GM23338 (cell line): ENCODE measurements around the gene PEX10. TPM values are rescaled to one million over a fixed set of nuclear protein-coding genes. Genes with fewer than 3 reads are reported as not detected.

Experiments
- ATAC-seq: fragments of 200-7000 bp; cut with Tn5 transposase; 3 replicates; pipeline ENCODE4 v1.9.1; 2020
- DNase-seq: peaks from one replicate; pipeline ENCODE4 v3.0.0-alpha.2; 2015; ENCODE audit warnings: low spot score
- H2AFZ ChIP-seq: fragments of 200-600 bp; sonication (generic); 2 replicates; pipeline ENCODE4 v1.8.0; 2016; ENCODE audit warnings: antibody characterized with exemption, mild to moderate bottlenecking, moderate library complexity
- H3F3A ChIP-seq: fragments of 200-600 bp; sonication (generic); replicated peaks from 2 replicates; pipeline ENCODE4 v1.8.0; 2017; ENCODE audit warnings: antibody characterized with exemption, mixed run types, low read depth
- H3K27ac ChIP-seq: fragments of 200-600 bp; sonication (generic); 2 replicates; pipeline ENCODE4 v1.6.1; 2016; ENCODE audit warnings: low read depth
- H3K27me3 ChIP-seq: fragments of 200-600 bp; sonication (generic); 2 replicates; pipeline ENCODE4 v1.8.0; 2016; ENCODE audit warnings: mild to moderate bottlenecking, mixed run types, moderate library complexity; ENCODE audit not compliant: insufficient read depth
- H3K36me3 ChIP-seq: fragments of 200-600 bp; sonication (generic); 2 replicates; pipeline ENCODE4 v1.8.0; 2016; ENCODE audit warnings: mild to moderate bottlenecking; ENCODE audit not compliant: insufficient read depth
- H3K4me1 ChIP-seq: fragments of 200-600 bp; sonication (generic); 2 replicates; pipeline ENCODE4 v1.8.0; 2016; ENCODE audit warnings: mild to moderate bottlenecking, moderate library complexity; ENCODE audit not compliant: insufficient read depth
- H3K4me2 ChIP-seq: fragments of 200-600 bp; sonication (generic); 2 replicates; pipeline ENCODE4 v1.7.1; 2017; ENCODE audit warnings: mixed run types
- H3K4me3 ChIP-seq: fragments of 200-600 bp; sonication (generic); 2 replicates; pipeline ENCODE4 v1.6.1; 2016; ENCODE audit warnings: mixed run types
- H3K79me2 ChIP-seq: fragments of 200-600 bp; sonication (generic); replicated peaks from 2 replicates; pipeline ENCODE4 v1.8.0; 2017; ENCODE audit warnings: mild to moderate bottlenecking; ENCODE audit not compliant: insufficient read depth
- H3K9me2 ChIP-seq: fragments of 200-600 bp; sonication (generic); 2 replicates; pipeline ENCODE4 v1.8.0; 2017; ENCODE audit not compliant: insufficient read depth
- H4K20me1 ChIP-seq: fragments of 200-600 bp; sonication (generic); replicated peaks from 2 replicates; pipeline ENCODE4 v1.8.0; 2017; ENCODE audit warnings: mild to moderate bottlenecking; ENCODE audit not compliant: insufficient read depth
- H3K27ac Mint-ChIP-seq: 2 replicates; pipeline ENCODE4 v1.8.0; 2020; ENCODE audit warnings: inconsistent platforms, mild to moderate bottlenecking, moderate library complexity, mixed read lengths
- H3K27me3 Mint-ChIP-seq: 3 replicates; pipeline ENCODE4 v1.8.0; 2022; ENCODE audit warnings: low read depth, mild to moderate bottlenecking, moderate library complexity, mixed read lengths, inconsistent platforms; ENCODE audit not compliant: insufficient read depth, poor library complexity
- H3K36me3 Mint-ChIP-seq: 3 replicates; pipeline ENCODE4 v1.8.0; 2021; ENCODE audit warnings: low read depth, mild to moderate bottlenecking, inconsistent platforms, moderate library complexity, mixed read lengths
- H3K4me1 Mint-ChIP-seq: 3 replicates; pipeline ENCODE4 v1.8.0; 2020; ENCODE audit warnings: mild to moderate bottlenecking, inconsistent platforms, mixed read lengths
- H3K4me3 Mint-ChIP-seq: 3 replicates; pipeline ENCODE4 v1.8.0; 2021; ENCODE audit warnings: moderate library complexity, mild to moderate bottlenecking, inconsistent platforms, mixed read lengths
- H3K9me3 Mint-ChIP-seq: 3 replicates; pipeline ENCODE4 v1.8.0; 2020; ENCODE audit warnings: moderate library complexity, mild to moderate bottlenecking, inconsistent platforms, mixed read lengths
- CTCF ChIP-seq, 2 experiments: fragments of 200-600 bp in 1 of 2; sonication (generic) in 1 of 2; conservative IDR thresholded peaks; 2 replicates each; pipeline versions ENCODE4 v1.5.1 to v1.6.1; 2016 to 2017; ENCODE audit warnings: antibody characterized with exemption in 2 of 2, low read depth in 2 of 2, mild to moderate bottlenecking in 2 of 2, moderate library complexity in 1 of 2
- EZH2 ChIP-seq: fragments of 200-600 bp; sonication (generic); IDR thresholded peaks from one replicate; pipeline ENCODE4 v1.8.0; 2017; ENCODE audit warnings: antibody characterized with exemption, mild to moderate bottlenecking, low read depth; ENCODE audit not compliant: unreplicated experiment
- EZH2phosphoT487 ChIP-seq: fragments of 200-600 bp; sonication (generic); IDR thresholded peaks from one replicate; pipeline ENCODE4 v1.8.1; 2018; ENCODE audit warnings: antibody characterized with exemption; ENCODE audit not compliant: unreplicated experiment
- NANOG ChIP-seq: IDR thresholded peaks from 2 replicates; pipeline ENCODE4 v1.6.1; 2016; ENCODE audit warnings: antibody characterized with exemption, borderline replicate concordance
- POLR2AphosphoS5 ChIP-seq: IDR thresholded peaks from 2 replicates; pipeline ENCODE4 v1.6.1; 2016; ENCODE audit warnings: antibody characterized with exemption, low read depth
- REST ChIP-seq: IDR thresholded peaks from one replicate; pipeline ENCODE4 v1.6.1; 2018; ENCODE audit warnings: antibody characterized with exemption; ENCODE audit not compliant: unreplicated experiment
- STAT1 ChIP-seq: IDR thresholded peaks from one replicate; pipeline ENCODE4 v1.6.1; 2016; ENCODE audit warnings: antibody characterized with exemption; ENCODE audit not compliant: unreplicated experiment
- ZNF114 ChIP-seq: fragments of 250-450 bp; sonication (Bioruptor Pico); IDR thresholded peaks from 2 replicates; pipeline ENCODE4 v1.5.0; 2020; ENCODE audit warnings: mild to moderate bottlenecking, moderate library complexity
- ZNF462 ChIP-seq: fragments of 250-450 bp; sonication (Bioruptor Pico); IDR thresholded peaks from 2 replicates; pipeline ENCODE4 v1.5.0; 2020; ENCODE audit warnings: mild to moderate bottlenecking, moderate library complexity
- polyA plus RNA-seq: library from polyadenylated mRNA; unstranded; fragments of >200 nt; fragmentation: Nextera tagmentation; extraction: Ambion mirVana; gene quantifications from 2 replicates; pipeline ENCODE4 v1.2.1, GENCODE V29; 2016
- total RNA-seq: library from RNA; depleted of rRNA; stranded (reverse); fragments of >200 nt; shearing (Covaris generic); gene quantifications from 2 replicates; pipeline ENCODE4 v1.2.3, GENCODE V29; 2014

Gene PEX10
- total and polyA plus RNA-seq, 2 experiments from 2014 or later, result 15.0 to 53.9 TPM

- no peak for TF ChIP-seq REST
- no peak for TF ChIP-seq ZNF114 (CRISPR knock-in tag)
These were observed 33.5 kb upstream of the PEX10 start (continued) for GRCh38 chr1:2445823-2446215.

GRCh38 chr1:2445162-2445822, 32.9 kb upstream of the PEX10 start:
- no peaks in the 10 kb centered on the region for H3K79me2 ChIP-seq
- no peak overlapping the region for H3K27ac ChIP-seq
- no peak overlapping the region for H2AFZ ChIP-seq
- no peaks in the 10 kb centered on the region for H3K9me2 ChIP-seq
- H4K20me1 ChIP-seq, result no peaks in the 10 kb centered on the region
- H3K27ac Mint-ChIP-seq, result no peak overlapping the region
- no peak for DNase-seq
- ATAC-seq, result no peak
- H3K4me2 ChIP-seq, result no peak overlapping the region
- no peak overlapping the region for H3K4me3 ChIP-seq
- no peaks in the 10 kb centered on the region for H3F3A ChIP-seq
- peaks cover 9% of the 10 kb centered on the region for H3K27me3 Mint-ChIP-seq
- H3K4me1 Mint-ChIP-seq, result peaks cover 14% of the 10 kb centered on the region
- H3K27me3 ChIP-seq, result peaks cover 19% of the 10 kb centered on the region
- no peaks in the 10 kb centered on the region for H3K9me3 Mint-ChIP-seq
- no peaks in the 10 kb centered on the region for H3K36me3 ChIP-seq
- no peaks in the 10 kb centered on the region for H3K4me1 ChIP-seq
- H3K4me3 Mint-ChIP-seq, result no peak overlapping the region
- no peaks in the 10 kb centered on the region for H3K36me3 Mint-ChIP-seq
- TF ChIP-seq REST (no peak), POLR2AphosphoS5 (no peak), NANOG (no peak), STAT1 (no peak), EZH2 (no peak), CTCF (conservative IDR thresholded peaks at IDR 0.05; ENCODE audit: low read depth in 2 of 2) (no peak), ZNF114 (CRISPR knock-in tag) (no peak), ZNF462 (no peak), EZH2phosphoT487 (no peak)
